Measurements from ENCODE around the gene FLYWCH2.

The FLYWCH2 gene

GRCh38 chr16:2884041-2884451 lies 1.0 kb downstream of the FLYWCH2 start:
- no peak for DNase-seq

GRCh38 chr16:2894231-2894630 lies 11.2 kb downstream of the FLYWCH2 start:
- no peak for DNase-seq

GRCh38 chr16:2895813-2896212 lies 12.8 kb downstream of the FLYWCH2 start:
- no peak for DNase-seq

- no peak for DNase-seq
Measured at GRCh38 chr16:2896480-2897010, 13.5 kb downstream of the FLYWCH2 start.

- no peak for DNase-seq
Measured at GRCh38 chr16:2897110-2897509, 14.1 kb downstream of the FLYWCH2 start.

GRCh38 chr16:2898831-2899563 lies 16.0 kb downstream of the FLYWCH2 start:
- no peak for DNase-seq

- no peak for DNase-seq
Measured at GRCh38 chr16:2899564-2900072, 16.6 kb downstream of the FLYWCH2 start.

- DNase-seq = no peak
Measured at GRCh38 chr16:2900526-2901075, 17.6 kb downstream of the FLYWCH2 start.

- DNase-seq = no peak
Measured at GRCh38 chr16:2902337-2903130, 19.5 kb downstream of the FLYWCH2 start.

- DNase-seq = peak; percentile 97
Measured at GRCh38 chr16:2904100-2904921, 21.3 kb downstream of the FLYWCH2 start.

- DNase-seq = no peak
Measured at GRCh38 chr16:2904922-2905240, 21.9 kb downstream of the FLYWCH2 start.

- DNase-seq = peak; percentile 94
Measured at GRCh38 chr16:2905241-2905987, 22.4 kb downstream of the FLYWCH2 start.

- DNase-seq = no peak
Measured at GRCh38 chr16:2905988-2906387, 23.0 kb downstream of the FLYWCH2 start.

- DNase-seq = peak; percentile 56
Measured at GRCh38 chr16:2907084-2907753, 24.2 kb downstream of the FLYWCH2 start.

- no peak for DNase-seq
Measured at GRCh38 chr16:2910441-2910969, 27.5 kb downstream of the FLYWCH2 start.

GRCh38 chr16:2911638-2912329 lies 28.8 kb downstream of the FLYWCH2 start, which contains the start of gene FLYWCH1:
Gene FLYWCH1, plus strand, starts transcription at chr16:2911931. Its CDS starts 17,755 bp downstream, at chr16:2929686.
- DNase-seq = peak; percentile 94

GRCh38 chr16:2912330-2913199 lies 29.6 kb downstream of the FLYWCH2 start:
- peak; percentile 57 for DNase-seq

- DNase-seq = no peak
Measured at GRCh38 chr16:2913603-2914002, 30.6 kb downstream of the FLYWCH2 start.

- DNase-seq = no peak
Measured at GRCh38 chr16:2914233-2914632, 31.2 kb downstream of the FLYWCH2 start.

All from retina (tissue), 1 donor.